HG03280 (cell line): ENCODE results near the gene MTX2.

ENCODE experiments used
- ATAC-seq: cut with Tn5 transposase; IDR thresholded peaks from one replicate; pipeline ENCODE4 v1.9.1; 2021; ENCODE audit warnings: mild to moderate bottlenecking, moderate library complexity; ENCODE audit not compliant: unreplicated experiment

MTX2 gene

GRCh38 chr2:176269319-176270099 is at the start of gene MTX2:
Gene MTX2, plus strand, starts transcription at chr2:176269442. Its CDS starts 188 bp downstream, at chr2:176269630.
- peak; percentile 96 for ATAC-seq

DNA sequence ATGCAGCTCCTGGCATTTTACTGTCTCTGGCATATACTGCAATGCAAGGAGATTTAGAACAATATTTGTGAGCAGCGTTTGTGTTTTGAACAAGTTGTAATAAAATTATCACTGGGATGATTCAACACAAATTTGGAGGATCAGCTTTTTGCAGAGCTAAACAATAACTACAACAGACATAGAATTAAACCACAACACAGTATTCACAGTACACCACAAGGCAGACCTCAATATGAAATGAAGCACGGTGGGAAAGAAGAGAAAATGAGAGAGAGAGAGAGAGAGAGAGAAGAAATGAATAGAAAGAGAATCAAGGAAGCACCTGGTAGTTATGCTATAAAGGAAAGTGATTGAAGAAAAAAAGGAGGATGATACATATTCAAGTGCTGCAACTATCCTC is 41.4 kb upstream of the MTX2 start:
- no peak for ATAC-seq

GRCh38 chr2:176234156-176234555 is 35.1 kb upstream of the MTX2 start:
- ATAC-seq: no peak

GRCh38 chr2:176234940-176235339 is 34.3 kb upstream of the MTX2 start:
- no peak for ATAC-seq

- ATAC-seq: no peak
These were observed 31.8 kb upstream of the MTX2 start for GRCh38 chr2:176237456-176237855.

GRCh38 chr2:176239031-176239430 is 30.2 kb upstream of the MTX2 start:
- ATAC-seq: no peak

DNA sequence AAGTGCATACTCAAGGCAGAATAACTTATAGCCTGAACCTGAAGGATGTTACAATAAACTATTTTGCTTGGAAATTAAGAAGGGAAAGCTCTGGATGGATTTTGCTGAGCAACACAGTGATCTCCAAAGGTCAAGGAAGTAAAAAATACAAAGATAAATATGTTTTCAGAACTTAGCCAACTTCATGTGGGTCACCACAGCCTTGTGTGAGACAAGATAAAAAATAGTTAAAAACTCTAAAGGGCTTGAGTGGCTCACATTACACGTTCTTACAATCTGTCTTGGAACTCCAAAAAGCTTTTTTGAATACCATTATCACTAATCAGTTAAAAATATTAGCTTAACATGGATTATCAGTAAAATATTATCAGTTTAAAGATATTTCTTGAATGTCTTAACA is 28.9 kb upstream of the MTX2 start:
- ATAC-seq: no peak

DNA sequence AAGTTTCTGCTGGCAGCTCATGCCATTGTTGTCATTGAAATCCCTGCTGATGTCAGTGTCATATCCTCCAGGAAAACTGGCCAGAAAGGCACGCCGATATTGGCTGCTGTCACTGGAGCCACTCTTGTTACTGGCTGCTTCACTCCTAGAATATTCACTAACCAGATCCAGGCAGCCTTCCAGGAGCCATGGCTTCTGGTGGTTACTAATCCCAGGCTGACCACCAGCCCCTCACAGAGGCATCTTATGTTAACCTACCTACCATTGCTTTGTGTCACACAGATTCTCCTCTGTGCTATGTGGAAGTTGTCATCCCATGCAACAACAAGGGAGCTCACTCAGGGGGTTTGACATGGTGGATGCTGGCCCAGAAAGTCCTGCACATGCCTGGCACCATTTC is 27.0 kb upstream of the MTX2 start:
- no peak for ATAC-seq

GRCh38 chr2:176246331-176246730 is 22.9 kb upstream of the MTX2 start:
- no peak for ATAC-seq

DNA sequence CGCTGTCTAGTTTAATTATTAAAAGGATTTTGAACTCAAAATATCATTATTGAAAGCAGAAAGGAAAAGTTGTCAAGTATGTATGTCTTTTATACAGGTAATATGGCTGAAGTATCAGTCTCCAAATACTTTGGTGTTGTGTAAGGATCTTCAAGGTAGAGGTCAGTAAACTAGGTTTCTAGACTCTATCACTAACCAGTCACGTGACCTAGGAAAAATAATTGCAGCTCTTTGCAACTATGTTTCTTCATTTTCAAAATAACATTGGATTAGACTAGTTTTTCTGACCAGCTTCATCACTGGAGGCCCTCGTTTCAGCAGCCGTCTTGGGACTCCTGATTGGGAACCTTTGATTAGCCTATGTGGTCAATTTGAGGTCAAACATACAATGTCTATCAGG is 21.4 kb upstream of the MTX2 start:
- ATAC-seq: no peak

DNA sequence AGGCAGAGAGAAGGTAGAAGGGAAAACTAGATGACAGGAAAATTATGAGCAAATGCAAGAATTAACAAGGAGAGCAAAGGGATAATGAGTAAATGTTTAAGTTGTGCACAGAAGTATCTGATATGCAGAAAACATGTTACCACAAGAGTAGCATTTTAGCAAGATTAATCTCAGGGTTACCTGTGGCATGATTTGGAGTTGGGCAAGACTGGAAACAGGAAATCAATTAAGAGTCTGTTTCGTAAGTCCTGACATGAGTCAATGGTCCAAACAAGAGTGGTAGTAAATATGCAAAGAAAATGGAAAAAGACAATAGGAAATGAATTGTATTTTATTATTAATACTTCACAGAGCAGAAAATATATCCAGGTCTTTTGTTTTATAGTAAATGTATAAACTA is 17.3 kb upstream of the MTX2 start:
- ATAC-seq: no peak

DNA sequence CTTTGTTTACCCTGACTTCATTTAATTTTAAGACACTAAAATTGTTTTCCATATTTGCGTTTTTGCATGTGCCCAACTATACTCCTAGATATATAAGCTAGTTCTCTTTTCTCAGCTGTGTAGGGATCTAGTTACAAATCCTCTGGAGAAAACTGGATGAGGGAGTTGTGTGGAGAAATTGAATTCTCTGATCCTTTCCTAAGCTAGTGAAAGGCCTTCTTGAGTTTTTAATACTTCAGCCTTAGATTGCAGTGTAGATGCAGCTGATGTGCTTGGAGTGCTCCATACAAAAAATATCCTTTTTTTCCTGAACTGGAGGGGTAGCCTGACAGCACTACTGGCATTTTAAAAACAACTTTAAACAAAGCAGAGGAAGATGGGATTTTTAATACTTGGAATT is 8.6 kb upstream of the MTX2 start:
- no peak for ATAC-seq

DNA sequence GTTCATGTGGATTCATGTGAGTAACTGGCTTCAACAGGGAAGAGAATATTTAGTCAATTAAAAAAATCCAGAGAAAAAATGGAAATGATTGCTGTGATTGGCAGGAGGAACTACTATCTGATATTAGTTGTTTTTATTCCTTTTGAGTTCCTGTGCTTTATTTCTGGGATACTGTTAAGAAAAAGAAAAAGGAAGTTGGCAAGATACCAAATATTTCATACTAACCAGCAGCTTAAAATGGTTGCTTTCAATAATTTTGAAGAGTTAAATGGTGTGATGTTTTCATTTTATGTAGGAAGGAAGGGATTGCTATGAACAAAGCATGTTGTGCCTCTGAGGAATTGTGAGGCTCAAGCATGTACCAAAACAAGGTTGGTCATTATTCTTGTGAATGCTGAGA is 8.1 kb upstream of the MTX2 start:
- no peak for ATAC-seq

DNA sequence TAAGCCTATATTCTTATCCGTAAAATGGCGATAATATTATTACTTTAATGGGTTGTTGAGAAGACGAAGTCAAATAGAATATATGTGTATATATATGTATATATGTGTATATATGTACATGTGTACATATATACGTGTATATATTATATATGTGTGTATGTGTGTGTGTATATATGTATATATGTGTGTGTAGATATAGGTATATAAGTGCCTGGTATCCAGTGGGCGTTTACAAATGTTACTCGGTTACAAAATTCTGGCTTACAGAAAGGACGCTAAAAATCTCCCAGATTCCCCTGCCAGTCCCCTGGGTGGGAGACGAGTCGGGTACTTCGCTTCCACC is 295 bp upstream of the MTX2 start:
- ATAC-seq: peak; percentile 23

- ATAC-seq: peak; percentile 18
These were observed 983 bp downstream of the MTX2 start for GRCh38 chr2:176270100-176270750.

DNA sequence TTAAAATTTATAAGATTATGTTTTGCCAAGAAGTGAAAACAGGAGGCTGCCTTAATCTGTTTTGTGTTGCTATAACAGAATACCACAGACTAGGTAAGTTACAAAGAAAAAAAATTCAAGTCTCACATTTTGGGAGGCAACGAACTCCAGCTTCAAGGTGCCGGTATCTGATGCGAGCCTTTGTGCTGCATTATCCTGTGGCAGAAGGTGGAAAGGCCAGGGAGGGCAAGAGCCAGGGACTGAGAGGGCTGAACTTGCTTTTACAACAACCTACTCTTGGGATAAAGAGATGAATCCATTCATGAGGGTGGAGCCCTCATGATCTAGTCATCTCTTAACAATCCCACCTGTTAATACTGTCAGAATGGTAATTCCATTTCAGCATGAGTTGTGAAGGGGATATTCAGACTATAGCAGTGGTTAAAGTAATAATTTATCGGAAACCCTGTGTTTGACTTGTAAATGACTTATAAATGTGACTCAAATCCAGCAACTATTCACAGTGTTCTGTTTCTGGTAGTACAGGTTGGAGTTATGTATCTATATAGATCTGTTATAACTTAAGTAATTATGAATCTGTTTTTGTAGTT is 3.7 kb downstream of the MTX2 start:
- no peak for ATAC-seq

- ATAC-seq: no peak
These were observed 9.7 kb downstream of the MTX2 start for GRCh38 chr2:176278927-176279326.

- no peak for ATAC-seq
These were observed 10.9 kb downstream of the MTX2 start for GRCh38 chr2:176280156-176280555.

DNA sequence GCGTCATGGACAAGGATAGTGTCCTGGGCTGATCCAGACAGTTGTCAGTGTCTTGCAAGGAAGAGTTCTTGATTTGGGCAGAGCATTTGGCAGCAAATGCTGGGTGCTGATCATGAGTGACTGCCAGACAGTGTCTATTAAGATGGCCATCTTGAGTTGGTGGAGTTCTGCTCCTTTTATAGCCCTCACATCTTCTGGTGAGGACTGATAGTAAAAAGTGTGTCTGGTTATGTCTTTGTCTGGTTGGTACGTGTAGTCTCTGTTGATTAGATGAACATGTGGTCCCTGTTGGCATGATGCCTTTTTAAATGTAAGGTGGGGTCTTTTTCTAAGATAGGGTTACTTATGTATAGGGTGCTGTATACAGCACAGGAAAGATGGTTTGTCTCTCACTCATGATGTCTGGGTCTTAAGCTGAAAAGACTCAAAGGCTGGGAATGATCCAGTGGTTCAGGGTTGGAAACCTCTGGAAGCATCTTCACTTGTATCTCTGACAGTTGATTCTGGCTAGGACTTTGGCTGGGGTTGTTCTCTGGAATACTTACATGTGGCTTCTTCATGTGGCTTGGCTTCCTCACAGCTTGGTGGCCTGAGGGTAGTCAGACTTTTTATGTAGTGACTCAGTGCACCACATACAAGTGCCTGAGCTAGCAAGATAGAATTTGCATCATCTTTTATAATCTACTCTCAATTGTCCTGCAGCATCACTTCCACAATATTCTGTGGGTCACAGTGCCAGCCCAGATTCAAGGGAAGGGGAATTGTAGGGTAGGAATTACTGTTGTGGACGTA is 11.8 kb downstream of the MTX2 start:
- no peak for ATAC-seq

- no peak for ATAC-seq
These were observed 14.2 kb downstream of the MTX2 start for GRCh38 chr2:176283291-176284068.
